WTC11 (cell line): ENCODE data around the gene XNDC1N.
"Not testable (repeated sequence)": the region's sequence is repeated elsewhere in the genome, so short reads cannot be mapped to it uniquely, and the experiment has no call there.

Experiments
- TF ChIP-seq, protein P1 (sequence below): sonication (generic); formaldehyde crosslinking; conservative IDR thresholded peaks from 2 replicates; pipeline ENCODE4 v1.8.1; 2022; ENCODE audit warnings: mild to moderate bottlenecking, missing genetic modification reagents
- TF ChIP-seq, protein P2 (sequence below): fragments of 200-600 bp; IDR thresholded peaks from 2 replicates; pipeline ENCODE4 v1.8.0; 2022; ENCODE audit warnings: antibody characterized with exemption
- TF ChIP-seq, protein P3 (sequence below): sonication (generic); formaldehyde crosslinking; IDR thresholded peaks from 2 replicates; pipeline ENCODE4 v1.8.0; 2022; ENCODE audit warnings: mild to moderate bottlenecking, missing genetic modification reagents
- TF ChIP-seq, protein P4 (sequence below): sonication (generic); formaldehyde crosslinking; conservative IDR thresholded peaks from 2 replicates; pipeline ENCODE4 v1.8.1; 2023; ENCODE audit warnings: mild to moderate bottlenecking, low read depth, missing genetic modification reagents, moderate library complexity

DNA sequence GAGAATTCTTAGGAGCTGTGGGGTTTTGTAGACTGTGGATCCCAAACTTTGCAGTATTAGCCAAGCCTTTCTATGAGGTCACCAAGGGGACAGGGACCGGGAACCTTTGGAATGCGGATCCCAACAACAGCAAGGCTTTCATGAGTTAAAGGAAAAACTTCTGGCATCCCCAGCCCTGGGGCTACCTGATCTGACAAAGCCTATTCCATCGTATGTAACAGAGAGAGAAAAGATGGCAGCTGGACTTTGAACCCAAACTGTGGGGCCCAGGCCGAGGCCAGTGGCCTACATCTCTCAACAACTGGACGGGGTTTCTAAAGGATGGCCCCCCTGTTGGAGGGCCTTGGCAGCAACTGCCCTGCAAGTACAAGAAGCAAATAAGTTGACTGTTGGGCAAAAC, 17.6 kb downstream of the XNDC1N start:
- TF ChIP-seq, protein P1, sequence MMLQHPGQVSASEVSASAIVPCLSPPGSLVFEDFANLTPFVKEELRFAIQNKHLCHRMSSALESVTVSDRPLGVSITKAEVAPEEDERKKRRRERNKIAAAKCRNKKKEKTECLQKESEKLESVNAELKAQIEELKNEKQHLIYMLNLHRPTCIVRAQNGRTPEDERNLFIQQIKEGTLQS (CRISPR knock-in tag): not testable (repeated sequence)
- TF ChIP-seq, protein P2, sequence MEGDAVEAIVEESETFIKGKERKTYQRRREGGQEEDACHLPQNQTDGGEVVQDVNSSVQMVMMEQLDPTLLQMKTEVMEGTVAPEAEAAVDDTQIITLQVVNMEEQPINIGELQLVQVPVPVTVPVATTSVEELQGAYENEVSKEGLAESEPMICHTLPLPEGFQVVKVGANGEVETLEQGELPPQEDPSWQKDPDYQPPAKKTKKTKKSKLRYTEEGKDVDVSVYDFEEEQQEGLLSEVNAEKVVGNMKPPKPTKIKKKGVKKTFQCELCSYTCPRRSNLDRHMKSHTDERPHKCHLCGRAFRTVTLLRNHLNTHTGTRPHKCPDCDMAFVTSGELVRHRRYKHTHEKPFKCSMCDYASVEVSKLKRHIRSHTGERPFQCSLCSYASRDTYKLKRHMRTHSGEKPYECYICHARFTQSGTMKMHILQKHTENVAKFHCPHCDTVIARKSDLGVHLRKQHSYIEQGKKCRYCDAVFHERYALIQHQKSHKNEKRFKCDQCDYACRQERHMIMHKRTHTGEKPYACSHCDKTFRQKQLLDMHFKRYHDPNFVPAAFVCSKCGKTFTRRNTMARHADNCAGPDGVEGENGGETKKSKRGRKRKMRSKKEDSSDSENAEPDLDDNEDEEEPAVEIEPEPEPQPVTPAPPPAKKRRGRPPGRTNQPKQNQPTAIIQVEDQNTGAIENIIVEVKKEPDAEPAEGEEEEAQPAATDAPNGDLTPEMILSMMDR: not testable (repeated sequence)
- TF ChIP-seq, protein P3, sequence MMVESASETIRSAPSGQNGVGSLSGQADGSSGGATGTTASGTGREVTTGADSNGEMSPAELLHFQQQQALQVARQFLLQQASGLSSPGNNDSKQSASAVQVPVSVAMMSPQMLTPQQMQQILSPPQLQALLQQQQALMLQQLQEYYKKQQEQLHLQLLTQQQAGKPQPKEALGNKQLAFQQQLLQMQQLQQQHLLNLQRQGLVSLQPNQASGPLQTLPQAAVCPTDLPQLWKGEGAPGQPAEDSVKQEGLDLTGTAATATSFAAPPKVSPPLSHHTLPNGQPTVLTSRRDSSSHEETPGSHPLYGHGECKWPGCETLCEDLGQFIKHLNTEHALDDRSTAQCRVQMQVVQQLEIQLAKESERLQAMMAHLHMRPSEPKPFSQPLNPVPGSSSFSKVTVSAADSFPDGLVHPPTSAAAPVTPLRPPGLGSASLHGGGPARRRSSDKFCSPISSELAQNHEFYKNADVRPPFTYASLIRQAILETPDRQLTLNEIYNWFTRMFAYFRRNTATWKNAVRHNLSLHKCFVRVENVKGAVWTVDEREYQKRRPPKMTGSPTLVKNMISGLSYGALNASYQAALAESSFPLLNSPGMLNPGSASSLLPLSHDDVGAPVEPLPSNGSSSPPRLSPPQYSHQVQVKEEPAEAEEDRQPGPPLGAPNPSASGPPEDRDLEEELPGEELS: not testable (repeated sequence)
- TF ChIP-seq, protein P4, sequence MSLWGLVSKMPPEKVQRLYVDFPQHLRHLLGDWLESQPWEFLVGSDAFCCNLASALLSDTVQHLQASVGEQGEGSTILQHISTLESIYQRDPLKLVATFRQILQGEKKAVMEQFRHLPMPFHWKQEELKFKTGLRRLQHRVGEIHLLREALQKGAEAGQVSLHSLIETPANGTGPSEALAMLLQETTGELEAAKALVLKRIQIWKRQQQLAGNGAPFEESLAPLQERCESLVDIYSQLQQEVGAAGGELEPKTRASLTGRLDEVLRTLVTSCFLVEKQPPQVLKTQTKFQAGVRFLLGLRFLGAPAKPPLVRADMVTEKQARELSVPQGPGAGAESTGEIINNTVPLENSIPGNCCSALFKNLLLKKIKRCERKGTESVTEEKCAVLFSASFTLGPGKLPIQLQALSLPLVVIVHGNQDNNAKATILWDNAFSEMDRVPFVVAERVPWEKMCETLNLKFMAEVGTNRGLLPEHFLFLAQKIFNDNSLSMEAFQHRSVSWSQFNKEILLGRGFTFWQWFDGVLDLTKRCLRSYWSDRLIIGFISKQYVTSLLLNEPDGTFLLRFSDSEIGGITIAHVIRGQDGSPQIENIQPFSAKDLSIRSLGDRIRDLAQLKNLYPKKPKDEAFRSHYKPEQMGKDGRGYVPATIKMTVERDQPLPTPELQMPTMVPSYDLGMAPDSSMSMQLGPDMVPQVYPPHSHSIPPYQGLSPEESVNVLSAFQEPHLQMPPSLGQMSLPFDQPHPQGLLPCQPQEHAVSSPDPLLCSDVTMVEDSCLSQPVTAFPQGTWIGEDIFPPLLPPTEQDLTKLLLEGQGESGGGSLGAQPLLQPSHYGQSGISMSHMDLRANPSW (CRISPR knock-in tag): not testable (repeated sequence)
